ENCODE data around the gene COA1. TPM values are rescaled to one million over a fixed set of nuclear protein-coding genes. Genes with fewer than 3 reads are reported as not detected.

Gene COA1
- total RNA-seq, 1 donor from 2014 or later: 93.7 TPM

- H3K27ac Mint-ChIP-seq: no peak overlapping the region
- no peak for DNase-seq (ENCODE audit: low spot score in 2 of 2, unreplicated experiment in 2 of 2)
- H3K9me3 Mint-ChIP-seq: peaks cover 3% of the 10 kb centered on the region
- H3K4me3 Mint-ChIP-seq: no peak overlapping the region
- no peaks in the 10 kb centered on the region for H3K27me3 Mint-ChIP-seq (ENCODE audit: low read depth)
- H3K36me3 Mint-ChIP-seq: no peaks in the 10 kb centered on the region
- H3K4me1 Mint-ChIP-seq: peaks cover 10% of the 10 kb centered on the region
- no peak for TF ChIP-seq CTCF (IDR thresholded peaks at IDR 0.05; ENCODE audit: unreplicated experiment)
Observed at GRCh38 chr7:43590862-43591557, 138.3 kb downstream of the COA1 start.

- peaks cover 3% of the 10 kb centered on the region for H3K9me3 Mint-ChIP-seq
- H3K27ac Mint-ChIP-seq: no peak overlapping the region
- H3K36me3 Mint-ChIP-seq: no peaks in the 10 kb centered on the region
- no peak for DNase-seq (ENCODE audit: low spot score in 2 of 2, unreplicated experiment in 2 of 2)
- no peaks in the 10 kb centered on the region for H3K27me3 Mint-ChIP-seq (ENCODE audit: low read depth)
- no peak overlapping the region for H3K4me3 Mint-ChIP-seq
- TF ChIP-seq CTCF (IDR thresholded peaks at IDR 0.05; ENCODE audit: unreplicated experiment): no peak
- H3K4me1 Mint-ChIP-seq: peaks cover 15% of the 10 kb centered on the region
Observed at GRCh38 chr7:43589728-43590127, 139.6 kb downstream of the COA1 start.

Other genes with a start within 250 kb of the COA1 start
- gene STK17A, start 146.4 kb downstream of the COA1 start, total RNA-seq: 7.8 to 9.5 TPM (median 9.3 TPM) in 3 replicates
- gene BLVRA, start 29.2 kb upstream of the COA1 start, total RNA-seq: 27.3 to 29.6 TPM (median 28.9 TPM) in 3 replicates
- 59.4 to 66.6 TPM (median 65.5 TPM) in 3 replicates for gene MRPS24, start 140.0 kb upstream of the COA1 start, total RNA-seq
- 36.8 to 42.5 TPM (median 38.8 TPM) in 3 replicates for gene URGCP, start 177.1 kb upstream of the COA1 start, total RNA-seq
- 8.9 to 10.1 TPM (median 10.1 TPM) in 3 replicates for gene UBE2D4, start 196.9 kb upstream of the COA1 start, total RNA-seq